ENCODE data around the gene SYCE3. TPM values are rescaled to one million over a fixed set of nuclear protein-coding genes. Genes with fewer than 3 reads are reported as not detected.

The SYCE3 gene
- polyA plus RNA-seq, 1 of the 3 experiments (the other 2 are of a cell fraction), result 3.6 TPM

DNA sequence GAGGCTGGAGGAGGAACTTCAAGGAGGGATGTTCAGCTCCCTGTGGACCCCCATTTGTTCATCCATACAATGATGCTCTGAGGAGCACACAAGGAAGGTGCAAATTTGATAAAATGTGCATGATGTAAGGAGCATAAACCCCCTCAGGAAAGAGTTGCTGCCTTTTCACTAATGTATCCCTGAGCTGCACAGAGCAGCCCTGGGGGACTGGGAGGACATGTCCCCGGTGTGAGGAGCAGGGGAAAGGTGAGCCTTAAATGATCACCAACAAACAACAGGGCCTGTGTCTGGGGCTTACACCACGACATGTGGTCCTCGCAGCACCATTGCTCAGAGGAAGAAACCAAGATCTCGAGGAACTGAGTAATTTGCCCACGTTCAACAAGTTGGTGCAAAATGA, 34.4 kb upstream of the SYCE3 start:
- CTCF ChIA-PET, result no interaction called here
- no peak for TF ChIP-seq ELF1 (IDR thresholded peaks at IDR 0.05)
- Histone ChIP-seq H2AFZ (ENCODE audit: low read depth) (no peak overlapping the region), H3K4me3 (ENCODE audit: low read depth in 2 of 2, low read length in 1 of 2) (no peak overlapping the region), H3K4me1 (ENCODE audit: control insufficient read depth in 1 of 2, insufficient read depth in 2 of 2, low read depth in 1 of 2, low read length in 1 of 2) (peaks cover 0 to 8% of the 10 kb centered on the region in 2 experiments; a peak in 1 of 4 replicates), H3K27me3 (ENCODE audit: insufficient read depth) (no peaks in the 10 kb centered on the region), H3K27ac (ENCODE audit: low read depth in 2 of 2, low read length in 1 of 2) (no peak overlapping the region), H4K20me1 (ENCODE audit: insufficient read depth) (no peaks in the 10 kb centered on the region), H3K9me3 (no peaks in the 10 kb centered on the region), H3K9ac (no peak overlapping the region), H3K36me3 (replicated peaks in 1 of 2; ENCODE audit: control insufficient read depth in 1 of 2, insufficient read depth in 2 of 2, low read length in 1 of 2) (no peaks in the 10 kb centered on the region), H3K79me2 (ENCODE audit: insufficient read depth) (no peaks in the 10 kb centered on the region), H3K4me2 (no peak overlapping the region), H3K9me2 (no peaks in the 10 kb centered on the region), H3F3A (replicated peaks; ENCODE audit: insufficient read depth) (no peaks in the 10 kb centered on the region)
- 76% methylated on average over 5 of the region's 5 CpGs for WGBS (ENCODE audit: low lambda C conversion rate)
- POLR2A ChIA-PET, result interaction anchor here (0.6 kb wide), 1 partner anchor 123 kb away, joined by 3 read pairs; no protein-coding TSS in a partner anchor
- no peak for DNase-seq

DNA sequence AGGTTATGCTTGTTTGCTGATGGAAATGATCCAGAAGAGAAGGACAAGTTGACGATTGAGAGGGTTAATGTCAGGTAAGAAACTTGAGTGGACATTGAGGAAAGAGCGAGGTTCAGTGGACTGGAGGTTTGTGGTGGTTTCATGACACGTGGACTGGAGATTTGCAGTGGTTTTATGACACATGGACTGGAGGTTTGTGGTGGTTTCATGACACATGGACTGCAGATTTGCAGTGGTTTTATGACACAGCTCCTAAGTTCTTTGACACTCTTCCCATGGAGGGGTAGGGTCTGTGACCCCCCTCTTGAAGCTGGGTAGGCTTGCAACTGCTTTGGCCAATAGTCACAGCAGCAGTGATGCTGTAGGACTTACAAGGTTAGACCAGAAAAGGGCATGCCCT, 32.5 kb upstream of the SYCE3 start:
- ChIA-PET CTCF (no interaction called here), POLR2A (no interaction called here)
- Histone ChIP-seq H3K4me2 (no peak overlapping the region), H4K20me1 (ENCODE audit: insufficient read depth) (no peaks in the 10 kb centered on the region), H3K27me3 (ENCODE audit: insufficient read depth) (no peaks in the 10 kb centered on the region), H2AFZ (ENCODE audit: low read depth) (no peak overlapping the region), H3K36me3 (replicated peaks in 1 of 2; ENCODE audit: control insufficient read depth in 1 of 2, insufficient read depth in 2 of 2, low read length in 1 of 2) (no peaks in the 10 kb centered on the region), H3F3A (replicated peaks; ENCODE audit: insufficient read depth) (no peaks in the 10 kb centered on the region), H3K9me2 (no peaks in the 10 kb centered on the region), H3K27ac (ENCODE audit: low read depth in 2 of 2, low read length in 1 of 2) (no peak overlapping the region), H3K9me3 (no peaks in the 10 kb centered on the region), H3K79me2 (ENCODE audit: insufficient read depth) (no peaks in the 10 kb centered on the region), H3K4me3 (ENCODE audit: low read depth in 2 of 2, low read length in 1 of 2) (no peak overlapping the region), H3K9ac (no peak overlapping the region), H3K4me1 (ENCODE audit: control insufficient read depth in 1 of 2, insufficient read depth in 2 of 2, low read depth in 1 of 2, low read length in 1 of 2) (peaks cover 0 to 4% of the 10 kb centered on the region in 2 experiments; a peak in 1 of 4 replicates)
- DNase-seq, result no peak
- 71% methylated on average over 3 of the region's 3 CpGs for WGBS (ENCODE audit: low lambda C conversion rate)
- TF ChIP-seq, protein P1, sequence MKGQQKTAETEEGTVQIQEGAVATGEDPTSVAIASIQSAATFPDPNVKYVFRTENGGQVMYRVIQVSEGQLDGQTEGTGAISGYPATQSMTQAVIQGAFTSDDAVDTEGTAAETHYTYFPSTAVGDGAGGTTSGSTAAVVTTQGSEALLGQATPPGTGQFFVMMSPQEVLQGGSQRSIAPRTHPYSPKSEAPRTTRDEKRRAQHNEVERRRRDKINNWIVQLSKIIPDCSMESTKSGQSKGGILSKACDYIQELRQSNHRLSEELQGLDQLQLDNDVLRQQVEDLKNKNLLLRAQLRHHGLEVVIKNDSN (IDR thresholded peaks at IDR 0.05; ENCODE audit: borderline replicate concordance, low read depth), result no peak
- TF ChIP-seq MEF2A (IDR thresholded peaks at IDR 0.05; ENCODE audit: borderline replicate concordance, low read depth) (no peak), NRF1 (IDR thresholded peaks at IDR 0.05; ENCODE audit: low read depth, low read length) (no peak), YY1 (IDR thresholded peaks at IDR 0.05; ENCODE audit: low read depth) (no peak), MXI1 (IDR thresholded peaks at IDR 0.05; ENCODE audit: low read depth, low read length) (no peak), JUND (IDR thresholded peaks at IDR 0.05) (no peak), EP300 (IDR thresholded peaks at IDR 0.05; ENCODE audit: borderline replicate concordance in 1 of 2, low read depth in 1 of 2, low read length in 1 of 2) (no peak)
- TF ChIP-seq, protein P2, sequence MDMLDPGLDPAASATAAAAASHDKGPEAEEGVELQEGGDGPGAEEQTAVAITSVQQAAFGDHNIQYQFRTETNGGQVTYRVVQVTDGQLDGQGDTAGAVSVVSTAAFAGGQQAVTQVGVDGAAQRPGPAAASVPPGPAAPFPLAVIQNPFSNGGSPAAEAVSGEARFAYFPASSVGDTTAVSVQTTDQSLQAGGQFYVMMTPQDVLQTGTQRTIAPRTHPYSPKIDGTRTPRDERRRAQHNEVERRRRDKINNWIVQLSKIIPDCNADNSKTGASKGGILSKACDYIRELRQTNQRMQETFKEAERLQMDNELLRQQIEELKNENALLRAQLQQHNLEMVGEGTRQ (IDR thresholded peaks at IDR 0.05; ENCODE audit: borderline replicate concordance, low read depth, low read length), result no peak

DNA sequence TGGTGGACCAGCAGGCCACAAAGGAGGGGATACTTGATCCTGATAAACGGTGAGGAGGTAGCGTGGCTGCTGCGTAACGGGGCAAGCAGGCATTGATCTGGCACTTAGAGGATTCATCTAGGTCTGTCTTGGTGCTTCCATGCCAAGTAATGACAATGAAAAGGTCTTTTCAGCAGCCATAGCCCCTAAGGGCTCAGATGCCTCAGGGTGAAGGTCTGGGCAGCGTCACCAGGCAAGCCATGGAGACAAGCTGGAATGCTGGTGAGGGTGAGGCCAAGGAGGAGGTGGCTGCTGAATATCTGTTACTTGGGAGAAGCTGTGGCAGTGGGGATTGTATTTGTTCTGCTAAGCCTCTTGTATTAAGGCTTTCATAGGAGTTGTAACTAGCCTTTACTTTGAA, 24.7 kb upstream of the SYCE3 start:
- no peak overlapping the region for H3K9ac ChIP-seq
- H3K9me3 ChIP-seq, result no peaks in the 10 kb centered on the region
- H4K20me1 ChIP-seq (ENCODE audit: insufficient read depth), result no peaks in the 10 kb centered on the region
- DNase-seq, result no peak
- POLR2A ChIA-PET, result no interaction called here
- H3K27me3 ChIP-seq (ENCODE audit: insufficient read depth), result no peaks in the 10 kb centered on the region
- peaks cover 8% of the 10 kb centered on the region; the same call in 1 of the 2 replicates for H3K79me2 ChIP-seq (ENCODE audit: insufficient read depth)
- H3K27ac ChIP-seq (ENCODE audit: low read depth in 2 of 2, low read length in 1 of 2), result no peak overlapping the region
- H3K4me1 ChIP-seq (ENCODE audit: control insufficient read depth in 1 of 2, insufficient read depth in 2 of 2, low read depth in 1 of 2, low read length in 1 of 2), result peaks cover 0 to 6% of the 10 kb centered on the region in 2 experiments; a peak in 1 of 4 replicates
- WGBS (ENCODE audit: low lambda C conversion rate), result 97% methylated on average over 5 of the region's 5 CpGs
- CTCF ChIA-PET, result interaction anchor here (1.2 to 2.9 kb wide), 2 partner anchors 24 to 33 kb away, joined by 3 to 13 read pairs; no protein-coding TSS in a partner anchor
- H3K36me3 ChIP-seq (replicated peaks in 1 of 2; ENCODE audit: control insufficient read depth in 1 of 2, insufficient read depth in 2 of 2, low read length in 1 of 2), result no peaks in the 10 kb centered on the region
- H3K9me2 ChIP-seq, result no peaks in the 10 kb centered on the region
- no peak overlapping the region for H3K4me2 ChIP-seq
- no peaks in the 10 kb centered on the region for H3F3A ChIP-seq (replicated peaks; ENCODE audit: insufficient read depth)
- no peak overlapping the region for H2AFZ ChIP-seq (ENCODE audit: low read depth)
- H3K4me3 ChIP-seq (ENCODE audit: low read depth in 2 of 2, low read length in 1 of 2), result no peak overlapping the region
- TF ChIP-seq, protein P3, sequence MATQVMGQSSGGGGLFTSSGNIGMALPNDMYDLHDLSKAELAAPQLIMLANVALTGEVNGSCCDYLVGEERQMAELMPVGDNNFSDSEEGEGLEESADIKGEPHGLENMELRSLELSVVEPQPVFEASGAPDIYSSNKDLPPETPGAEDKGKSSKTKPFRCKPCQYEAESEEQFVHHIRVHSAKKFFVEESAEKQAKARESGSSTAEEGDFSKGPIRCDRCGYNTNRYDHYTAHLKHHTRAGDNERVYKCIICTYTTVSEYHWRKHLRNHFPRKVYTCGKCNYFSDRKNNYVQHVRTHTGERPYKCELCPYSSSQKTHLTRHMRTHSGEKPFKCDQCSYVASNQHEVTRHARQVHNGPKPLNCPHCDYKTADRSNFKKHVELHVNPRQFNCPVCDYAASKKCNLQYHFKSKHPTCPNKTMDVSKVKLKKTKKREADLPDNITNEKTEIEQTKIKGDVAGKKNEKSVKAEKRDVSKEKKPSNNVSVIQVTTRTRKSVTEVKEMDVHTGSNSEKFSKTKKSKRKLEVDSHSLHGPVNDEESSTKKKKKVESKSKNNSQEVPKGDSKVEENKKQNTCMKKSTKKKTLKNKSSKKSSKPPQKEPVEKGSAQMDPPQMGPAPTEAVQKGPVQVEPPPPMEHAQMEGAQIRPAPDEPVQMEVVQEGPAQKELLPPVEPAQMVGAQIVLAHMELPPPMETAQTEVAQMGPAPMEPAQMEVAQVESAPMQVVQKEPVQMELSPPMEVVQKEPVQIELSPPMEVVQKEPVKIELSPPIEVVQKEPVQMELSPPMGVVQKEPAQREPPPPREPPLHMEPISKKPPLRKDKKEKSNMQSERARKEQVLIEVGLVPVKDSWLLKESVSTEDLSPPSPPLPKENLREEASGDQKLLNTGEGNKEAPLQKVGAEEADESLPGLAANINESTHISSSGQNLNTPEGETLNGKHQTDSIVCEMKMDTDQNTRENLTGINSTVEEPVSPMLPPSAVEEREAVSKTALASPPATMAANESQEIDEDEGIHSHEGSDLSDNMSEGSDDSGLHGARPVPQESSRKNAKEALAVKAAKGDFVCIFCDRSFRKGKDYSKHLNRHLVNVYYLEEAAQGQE (IDR thresholded peaks at IDR 0.05; ENCODE audit: low read depth, low read length), result no peak
- TF ChIP-seq, protein P4, sequence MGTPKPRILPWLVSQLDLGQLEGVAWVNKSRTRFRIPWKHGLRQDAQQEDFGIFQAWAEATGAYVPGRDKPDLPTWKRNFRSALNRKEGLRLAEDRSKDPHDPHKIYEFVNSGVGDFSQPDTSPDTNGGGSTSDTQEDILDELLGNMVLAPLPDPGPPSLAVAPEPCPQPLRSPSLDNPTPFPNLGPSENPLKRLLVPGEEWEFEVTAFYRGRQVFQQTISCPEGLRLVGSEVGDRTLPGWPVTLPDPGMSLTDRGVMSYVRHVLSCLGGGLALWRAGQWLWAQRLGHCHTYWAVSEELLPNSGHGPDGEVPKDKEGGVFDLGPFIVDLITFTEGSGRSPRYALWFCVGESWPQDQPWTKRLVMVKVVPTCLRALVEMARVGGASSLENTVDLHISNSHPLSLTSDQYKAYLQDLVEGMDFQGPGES (IDR thresholded peaks at IDR 0.05; ENCODE audit: low read depth, low read length), result no peak
- no peak for TF ChIP-seq EZH2phosphoT487 (IDR thresholded peaks at IDR 0.05; ENCODE audit: borderline replicate concordance, low read depth)
- TF ChIP-seq, protein P2 (IDR thresholded peaks at IDR 0.05; ENCODE audit: borderline replicate concordance, low read depth, low read length), result no peak
